Measurements from ENCODE around the gene SOST. TPM values are rescaled to one million over a fixed set of nuclear protein-coding genes. Genes with fewer than 3 reads are reported as not detected.

The SOST gene
- total RNA-seq, 4 donors from 2014 or later: 0.49 to 1.5 TPM; not detected in 2

GRCh38 chr17:43771463-43771862 is 12.9 kb upstream of the SOST start:
- intact Hi-C loops (cut with DNase I; ENCODE audit: low total_unique reads): no loop called here
- no peak for DNase-seq (ENCODE audit: low spot score in 2 of 2)
- no peak for TF ChIP-seq CTCF (IDR thresholded peaks at IDR 0.05)
- no peak for TF ChIP-seq POLR2A (IDR thresholded peaks at IDR 0.05)
- 91 to 94% methylated on average over 9 of the region's 9 CpGs for WGBS, 2 donors
- H3K4me3 ChIP-seq (ENCODE audit: low read depth, poor library complexity, severe bottlenecking): no peak overlapping the region

- intact Hi-C loops (cut with DNase I; ENCODE audit: low total_unique reads): no loop called here
- TF ChIP-seq CTCF (IDR thresholded peaks at IDR 0.05): no peak
- no peak for TF ChIP-seq POLR2A (IDR thresholded peaks at IDR 0.05)
- DNase-seq (ENCODE audit: low spot score in 2 of 2): no peak
- WGBS, 2 donors: 85 to 91% methylated on average over 2 of the region's 2 CpGs
- no peak overlapping the region for H3K4me3 ChIP-seq (ENCODE audit: low read depth, poor library complexity, severe bottlenecking)
Observed at GRCh38 chr17:43770957-43771356, 12.4 kb upstream of the SOST start.

GRCh38 chr17:43769859-43770258 is 11.3 kb upstream of the SOST start:
- intact Hi-C loops (cut with DNase I; ENCODE audit: low total_unique reads): no loop called here
- DNase-seq (ENCODE audit: low spot score in 2 of 2): no peak
- no peak for TF ChIP-seq POLR2A (IDR thresholded peaks at IDR 0.05)
- no peak overlapping the region for H3K4me3 ChIP-seq (ENCODE audit: low read depth, poor library complexity, severe bottlenecking)
- WGBS, 2 donors: 91 to 93% methylated on average over 11 of the region's 11 CpGs

- TF ChIP-seq POLR2A (IDR thresholded peaks at IDR 0.05): no peak
- no peak for TF ChIP-seq CTCF (IDR thresholded peaks at IDR 0.05)
- DNase-seq (ENCODE audit: low spot score in 2 of 2): peak in 1 of 2 donors; percentile 77
- intact Hi-C loops (cut with DNase I; ENCODE audit: low total_unique reads): no loop called here
- 87 to 90% methylated on average over 15 to 16 of the region's 16 CpGs for WGBS, 2 donors
- H3K4me3 ChIP-seq (ENCODE audit: low read depth, poor library complexity, severe bottlenecking): no peak overlapping the region
Observed at GRCh38 chr17:43769426-43769825, 10.8 kb upstream of the SOST start.

GRCh38 chr17:43768943-43769342 is 10.4 kb upstream of the SOST start:
- TF ChIP-seq POLR2A (IDR thresholded peaks at IDR 0.05) (no peak), CTCF (IDR thresholded peaks at IDR 0.05) (no peak)
- DNase-seq (ENCODE audit: low spot score in 2 of 2): no peak
- 88 to 90% methylated on average over 7 of the region's 7 CpGs for WGBS, 2 donors
- no peak overlapping the region for H3K4me3 ChIP-seq (ENCODE audit: low read depth, poor library complexity, severe bottlenecking)
- intact Hi-C loops (cut with DNase I; ENCODE audit: low total_unique reads): no loop called here

GRCh38 chr17:43768382-43768781 is 9.8 kb upstream of the SOST start:
- intact Hi-C loops (cut with DNase I; ENCODE audit: low total_unique reads): no loop called here
- 37 to 47% methylated on average over 9 of the region's 9 CpGs for WGBS, 2 donors
- peak; percentile 60 to 90 for DNase-seq (ENCODE audit: low spot score in 2 of 2)
- no peak overlapping the region for H3K4me3 ChIP-seq (ENCODE audit: low read depth, poor library complexity, severe bottlenecking)
- no peak for TF ChIP-seq POLR2A (IDR thresholded peaks at IDR 0.05)
- TF ChIP-seq CTCF (IDR thresholded peaks at IDR 0.05): no peak
